Liver (tissue), 9 donors: ENCODE measurements around the gene PPP2R5B. TPM values are rescaled to one million over a fixed set of nuclear protein-coding genes. Genes with fewer than 3 reads are reported as not detected.

ENCODE experiments used
- DNase-seq: peaks from one replicate; pipeline ENCODE4 v3.0.0-alpha.2; 2017; ENCODE audit warnings: low spot score
- H3K27ac ChIP-seq, 2 donors: one replicate each; pipeline ENCODE4 v1.7.0; 2013; ENCODE audit warnings: inconsistent platforms in 2 of 2, low read length in 2 of 2, control low read depth in 1 of 2, low read depth in 1 of 2, mild to moderate bottlenecking in 1 of 2
- H3K27me3 ChIP-seq, 4 donors: one replicate each; pipeline versions ENCODE4 v1.6.1 to v1.7.0; 2013; ENCODE audit warnings: low read length in 3 of 4, inconsistent platforms in 1 of 4, mild to moderate bottlenecking in 1 of 4, moderate library complexity in 1 of 4; ENCODE audit not compliant: control insufficient read depth in 4 of 4, insufficient read depth in 4 of 4
- H3K36me3 ChIP-seq, 4 donors: one replicate each; pipeline versions ENCODE4 v1.6.1 to v1.7.0; 2013; ENCODE audit warnings: low read length in 3 of 4, mild to moderate bottlenecking in 3 of 4, low read depth in 1 of 4, moderate library complexity in 1 of 4; ENCODE audit not compliant: control insufficient read depth in 4 of 4, insufficient read depth in 3 of 4
- H3K4me1 ChIP-seq, 4 donors: one replicate each; pipeline versions ENCODE4 v1.6.1 to v1.7.0; 2013; ENCODE audit warnings: low read length in 3 of 4, mild to moderate bottlenecking in 3 of 4, moderate library complexity in 1 of 4; ENCODE audit not compliant: control insufficient read depth in 4 of 4, insufficient read depth in 4 of 4
- H3K4me3 ChIP-seq, 3 donors: one replicate each; pipeline versions ENCODE4 v1.6.1 to v1.7.0; 2013; ENCODE audit warnings: low read length in 3 of 3, control low read depth in 1 of 3, low read depth in 1 of 3, mild to moderate bottlenecking in 1 of 3
- H3K9ac ChIP-seq, 2 donors: one replicate each; pipeline ENCODE4 v1.7.0; 2013; ENCODE audit warnings: low read length in 2 of 2, mild to moderate bottlenecking in 2 of 2, moderate library complexity in 2 of 2, control low read depth in 1 of 2, low read depth in 1 of 2
- H3K9me3 ChIP-seq, 4 donors: one replicate each; pipeline versions ENCODE4 v1.6.1 to v1.7.0; 2013; ENCODE audit warnings: low read length in 3 of 4; ENCODE audit not compliant: control insufficient read depth in 4 of 4
- ATF3 ChIP-seq: IDR thresholded peaks from 2 replicates; pipeline ENCODE4 v1.6.1; 2016; ENCODE audit warnings: antibody characterized with exemption
- CTCF ChIP-seq: fragments of 150-350 bp; IDR thresholded peaks from 2 replicates; pipeline ENCODE4 v1.5.1; 2017; ENCODE audit warnings: improper control_type of control experiment, low read depth, low read length; ENCODE audit not compliant: missing input control
- EGR1 ChIP-seq, 2 donors: IDR thresholded peaks; 2 replicates each; pipeline ENCODE4 v1.6.1; 2016 to 2018; ENCODE audit warnings: antibody characterized with exemption in 2 of 2, low read depth in 2 of 2
- FOXA1 ChIP-seq: IDR thresholded peaks from 2 replicates; pipeline ENCODE4 v1.6.1; 2016; ENCODE audit warnings: antibody characterized with exemption
- FOXA2 ChIP-seq: IDR thresholded peaks from 2 replicates; pipeline ENCODE4 v1.6.1; 2016; ENCODE audit warnings: antibody characterized with exemption
- GABPA ChIP-seq, 2 donors: IDR thresholded peaks in 1 of 2; conservative IDR thresholded peaks in 1 of 2; 2 replicates each; pipeline ENCODE4 v1.6.1; 2016; ENCODE audit warnings: antibody characterized with exemption in 2 of 2, mild to moderate bottlenecking in 1 of 2, moderate library complexity in 1 of 2
- HNF4A ChIP-seq, 2 donors: conservative IDR thresholded peaks; 2 replicates each; pipeline ENCODE4 v1.6.1; 2016; ENCODE audit warnings: antibody characterized with exemption in 2 of 2, mild to moderate bottlenecking in 2 of 2
- HNF4G ChIP-seq: IDR thresholded peaks from 2 replicates; pipeline ENCODE4 v1.6.1; 2016; ENCODE audit warnings: antibody characterized with exemption
- JUND ChIP-seq, 2 donors: IDR thresholded peaks; 2 replicates each; pipeline ENCODE4 v1.6.1; 2016; ENCODE audit warnings: antibody characterized with exemption in 2 of 2
- MAX ChIP-seq: IDR thresholded peaks from 2 replicates; pipeline ENCODE4 v1.6.1; 2016; ENCODE audit warnings: antibody characterized with exemption
- NR2F2 ChIP-seq: IDR thresholded peaks from 2 replicates; pipeline ENCODE4 v1.6.1; 2016; ENCODE audit warnings: antibody characterized with exemption
- RAD21 ChIP-seq, 2 donors: IDR thresholded peaks; 2 replicates each; pipeline ENCODE4 v1.6.1; 2016; ENCODE audit warnings: antibody characterized with exemption in 2 of 2, mild to moderate bottlenecking in 2 of 2
- REST ChIP-seq: IDR thresholded peaks from 2 replicates; pipeline ENCODE4 v1.6.1; 2016; ENCODE audit warnings: antibody characterized with exemption, mild to moderate bottlenecking
- RXRA ChIP-seq, 2 donors: IDR thresholded peaks; 2 replicates each; pipeline ENCODE4 v1.6.1; 2017 to 2018; ENCODE audit warnings: antibody characterized with exemption in 2 of 2, mild to moderate bottlenecking in 1 of 2
- SP1 ChIP-seq: IDR thresholded peaks from 2 replicates; pipeline ENCODE4 v1.6.1; 2018; ENCODE audit warnings: antibody characterized with exemption, mild to moderate bottlenecking
- TAF1 ChIP-seq: conservative IDR thresholded peaks from 2 replicates; pipeline ENCODE4 v1.6.1; 2016; ENCODE audit warnings: antibody characterized with exemption, mild to moderate bottlenecking
- YY1 ChIP-seq: IDR thresholded peaks from 2 replicates; pipeline ENCODE4 v1.6.1; 2016; ENCODE audit warnings: antibody characterized with exemption, mild to moderate bottlenecking
- ZBTB33 ChIP-seq: IDR thresholded peaks from 2 replicates; pipeline ENCODE4 v1.6.1; 2016; ENCODE audit warnings: antibody characterized with exemption
- WGBS: extraction: QIAGEN DNeasy Blood & Tissue Kit; methylation state at CpG from one replicate; pipeline ENCODE4 v1.1.7; 2013; 5-methylcytosine and 5-hydroxymethylcytosine counted together
- polyA plus RNA-seq, 2 donors: library from polyadenylated mRNA; stranded (reverse) in 1 of 2; unstranded in 1 of 2; fragments of 200-250 nt in 1 of 2; fragments of >200 nt in 1 of 2; fragmentation: Nextera tagmentation in 1 of 2; extraction: Ambion mirVana in 1 of 2; gene quantifications; one replicate each; pipeline versions ENCODE4 v1.2.1 to v1.2.3, GENCODE V29; 2013 to 2015
- total RNA-seq, 2 donors: library from RNA; depleted of rRNA; stranded (reverse); fragments of >200 nt; gene quantifications; one replicate each; pipeline ENCODE4 v1.2.3, GENCODE V29; 2014
- donor health status: healthy.
- donor health status: healthy.
- donor health status: healthy.
- donor health status: healthy.
- donor health status: healthy.

PPP2R5B gene
- total and polyA plus RNA-seq, 4 donors: 2.9 to 6.6 (median 5.1) TPM

- Histone ChIP-seq H3K4me3 (peak overlapping the region; percentile 50 to 83 (median 81)), H3K9ac (peak overlapping the region; percentile 29 to 57), H3K27me3 (no peaks in the 10 kb centered on the region), H3K9me3 (no peaks in the 10 kb centered on the region), H3K36me3 (peaks cover 0 to 10% (median 3%) of the 10 kb centered on the region in 4 donors), H3K4me1 (peaks cover 21 to 61% (median 49%) of the 10 kb centered on the region in 4 donors), H3K27ac (peak overlapping the region; percentile 86 to 89)
- 33% methylated on average over 25 of the region's 25 CpGs for WGBS
- no peak for DNase-seq
- TF ChIP-seq CTCF (no peak), FOXA1 (no peak), ATF3 (no peak), GABPA (IDR thresholded peaks at IDR 0.05 in 1 of 2, conservative IDR thresholded peaks at IDR 0.05 in 1 of 2) (peak in 1 of 2 donors; percentile 45), SP1 (peak; percentile 71), RAD21 (IDR thresholded peaks at IDR 0.05) (peak; percentile 30 to 33), RXRA (IDR thresholded peaks at IDR 0.05) (peak; percentile 82 to 92), EGR1 (IDR thresholded peaks at IDR 0.05; ENCODE audit: low read depth in 2 of 2) (peak in 1 of 2 donors; percentile 65), TAF1 (no peak), REST (peak; percentile 51), MAX (peak; percentile 85), NR2F2 (peak; percentile 57), YY1 (peak; percentile 73), HNF4G (peak; percentile 57), ZBTB33 (peak; percentile 73), FOXA2 (no peak), HNF4A (conservative IDR thresholded peaks at IDR 0.05) (peak; percentile 88 to 96), JUND (IDR thresholded peaks at IDR 0.05) (peak in 1 of 2 donors; percentile 53)
Measured at GRCh38 chr11:64891215-64891848, 33.2 kb upstream of the PPP2R5B start.
